ENCODE data around the gene S100A3.
"Not testable (repeated sequence)": the region's sequence is repeated elsewhere in the genome, so short reads cannot be mapped to it uniquely, and the experiment has no call there.

Gene S100A3

DNA sequence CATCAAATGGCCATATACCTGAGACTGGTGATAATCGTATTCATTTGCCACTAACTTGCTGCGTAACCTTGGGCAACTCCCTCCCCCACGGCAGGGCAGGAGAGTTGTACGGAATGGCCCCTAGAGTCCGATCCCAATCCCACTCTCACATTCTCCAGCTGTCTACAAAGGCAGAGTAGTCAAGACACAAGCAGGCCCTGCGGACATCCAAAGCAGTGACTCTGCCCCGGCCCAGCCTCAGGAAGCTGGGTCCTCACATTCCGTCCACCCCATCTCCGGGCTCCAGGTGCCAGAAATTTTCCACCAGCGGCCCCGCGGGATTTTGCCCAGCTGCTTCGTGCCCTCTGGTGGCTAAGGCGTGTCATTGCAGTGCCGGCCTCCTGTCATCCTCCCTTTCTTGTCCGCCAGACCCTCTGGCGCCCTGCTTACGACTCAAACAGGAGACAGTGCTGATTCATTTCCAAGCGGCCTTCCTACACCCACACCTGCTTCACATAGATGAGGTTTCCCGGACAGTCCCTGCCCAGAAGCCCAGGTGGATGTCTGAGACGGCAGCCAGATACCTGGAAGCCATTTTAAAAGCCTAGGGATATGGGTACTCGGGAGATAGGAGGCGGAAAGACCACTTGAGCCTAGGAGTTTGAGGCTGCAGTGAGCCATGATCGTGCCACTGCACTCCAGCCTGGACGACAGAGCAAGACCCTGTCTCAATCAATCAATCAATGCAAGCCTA is 19.5 kb upstream of the S100A3 start:
- DNase-seq: peak; percentile 86

DNA sequence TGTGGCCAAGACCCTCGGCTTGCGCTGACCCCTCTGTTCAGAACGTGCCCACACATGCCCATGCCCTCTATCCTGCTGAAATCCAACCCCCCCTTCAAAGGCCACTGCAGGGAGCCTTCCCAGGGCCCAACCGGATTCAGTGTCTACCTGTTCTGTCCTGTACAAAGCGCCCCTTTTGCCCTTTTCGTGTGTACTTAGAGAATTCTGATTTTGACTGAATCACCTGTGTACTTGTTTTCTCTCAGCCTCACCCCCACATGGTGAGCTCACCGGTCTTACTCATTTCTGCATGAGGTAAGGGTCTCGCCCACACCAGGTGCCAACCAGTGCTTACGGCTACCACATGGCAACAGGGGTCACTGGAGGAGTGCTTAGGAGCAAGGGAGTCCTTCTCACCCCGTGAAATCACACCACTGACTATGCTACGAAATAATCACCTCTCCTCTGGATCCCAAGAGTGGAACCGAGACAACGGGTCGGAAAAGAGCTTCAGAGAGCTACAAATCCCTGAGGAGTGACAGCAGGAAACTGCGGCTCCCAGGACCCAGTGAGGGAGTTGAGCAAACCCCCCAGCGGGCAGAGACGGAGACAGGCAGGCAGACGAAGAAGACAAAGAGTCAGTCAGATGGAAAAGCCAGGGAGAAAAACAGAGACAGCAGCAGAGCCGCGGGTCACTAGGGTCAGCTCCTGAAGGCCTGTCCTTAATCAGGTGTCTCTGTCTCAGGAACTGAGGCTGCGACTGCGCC is 18.7 kb upstream of the S100A3 start:
- DNase-seq: peak; percentile 52

DNA sequence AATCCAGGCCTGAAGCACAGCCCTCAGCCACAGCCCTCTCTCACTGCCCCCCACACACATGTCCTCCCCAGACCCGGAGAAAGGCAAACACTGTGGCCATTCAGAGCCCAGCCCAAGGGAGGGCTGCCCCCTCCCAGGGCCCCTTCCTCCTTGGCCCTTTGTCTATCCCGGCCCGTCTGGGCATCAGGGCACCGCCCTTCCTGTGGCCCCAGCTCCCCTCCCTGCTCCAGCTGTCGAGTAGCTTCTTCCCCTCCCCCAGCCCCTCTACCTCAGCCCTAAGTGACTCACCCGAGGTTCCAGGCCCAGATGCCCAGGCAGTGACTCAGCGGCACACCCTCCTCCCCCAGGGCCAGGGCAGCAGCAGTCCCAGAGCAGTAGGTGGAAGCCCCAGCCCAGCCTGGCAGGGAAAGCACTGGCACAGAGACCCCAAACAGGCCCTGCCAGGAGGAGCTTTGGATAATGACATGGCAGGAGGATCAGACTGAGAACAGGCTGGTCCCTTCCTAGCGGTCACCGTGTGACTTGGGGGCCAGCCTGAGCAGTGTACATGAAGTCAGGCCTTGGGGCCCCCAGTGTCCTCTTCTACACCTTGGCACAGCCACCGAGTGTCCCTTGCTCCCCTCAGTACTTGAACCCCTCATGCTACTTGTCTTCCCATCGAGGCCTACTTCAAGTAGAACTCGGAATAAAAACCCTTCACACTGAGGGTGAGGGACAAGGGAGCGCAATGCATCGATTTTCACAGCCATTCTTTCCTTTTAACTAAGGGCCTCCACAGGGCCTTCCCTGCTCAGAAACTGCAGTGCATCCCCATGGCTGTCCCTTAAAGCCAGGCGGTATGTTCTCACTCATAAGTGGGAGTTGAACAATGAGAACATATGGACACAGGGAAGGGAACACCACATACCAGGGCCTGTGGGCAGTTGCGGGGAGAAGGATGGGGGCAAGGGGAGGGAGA is 17.6 kb upstream of the S100A3 start:
- DNase-seq: peak; percentile 99

DNA sequence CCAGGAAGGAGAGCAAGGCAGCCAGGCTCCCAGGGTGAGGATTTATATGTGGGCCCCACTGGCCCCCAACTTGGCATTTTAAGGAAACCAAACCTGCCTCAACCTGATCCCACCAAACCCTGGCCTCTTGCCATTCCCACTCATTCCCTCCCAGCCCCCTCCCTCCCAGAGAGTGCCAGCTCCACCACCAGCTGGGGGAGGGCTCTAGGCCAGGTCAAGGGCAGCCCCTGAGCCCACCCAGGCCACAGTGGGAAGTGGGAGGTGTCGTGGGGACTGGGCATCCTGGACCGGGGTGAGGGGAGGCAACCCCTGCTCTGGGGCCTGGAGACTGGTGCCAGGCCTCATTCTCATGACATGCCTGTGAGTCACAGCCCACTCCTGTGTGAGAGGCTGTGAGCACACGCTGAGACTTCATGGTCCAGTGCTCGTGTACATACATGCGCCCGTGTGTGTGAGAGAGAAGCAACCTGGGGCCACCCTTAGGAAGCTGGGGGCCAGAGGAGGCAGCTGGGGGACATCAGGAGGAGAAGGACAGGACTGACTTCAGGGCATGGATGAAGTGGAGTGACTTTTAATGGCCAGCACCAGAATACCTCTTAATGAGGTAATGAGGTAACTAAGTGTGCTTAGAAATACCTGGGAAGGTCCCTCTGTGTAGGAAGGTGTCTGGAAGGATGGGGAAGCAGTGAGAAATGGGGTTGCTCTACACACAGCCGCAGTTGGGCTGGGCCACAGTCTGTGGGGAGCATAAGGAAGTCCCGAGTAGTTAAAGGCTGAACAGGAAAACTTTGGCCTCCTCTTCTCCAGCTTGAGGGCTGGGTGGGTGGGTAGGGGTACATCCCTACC is 16.7 kb upstream of the S100A3 start, which contains the start of gene S100A2:
S100A2 (minus strand) TSS at position 316 of the 846 bp plus-strand sequence. CDS start 1,967 bp downstream, outside the sequence.
- DNase-seq: peak; percentile 76

DNA sequence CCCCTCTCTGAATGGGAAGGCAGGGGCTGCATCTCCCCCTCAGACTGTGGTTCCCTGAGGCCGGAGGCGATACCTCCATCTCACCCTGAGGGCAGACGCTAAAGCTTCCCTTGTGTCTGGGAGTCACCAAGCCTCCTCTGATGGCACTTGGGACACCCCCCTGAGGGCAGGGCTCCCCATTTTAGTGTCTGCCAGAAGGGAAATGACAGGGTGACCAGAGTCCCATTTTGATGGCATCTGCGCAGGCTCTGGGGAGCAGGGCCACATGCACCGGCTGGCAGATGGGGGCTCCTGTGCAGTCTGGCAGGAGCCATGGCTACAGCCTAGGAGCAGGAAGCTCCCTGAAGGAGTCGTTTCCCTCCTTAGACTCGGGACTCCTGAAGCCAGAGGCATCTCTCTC is 14.9 kb upstream of the S100A3 start:
- DNase-seq: no peak

DNA sequence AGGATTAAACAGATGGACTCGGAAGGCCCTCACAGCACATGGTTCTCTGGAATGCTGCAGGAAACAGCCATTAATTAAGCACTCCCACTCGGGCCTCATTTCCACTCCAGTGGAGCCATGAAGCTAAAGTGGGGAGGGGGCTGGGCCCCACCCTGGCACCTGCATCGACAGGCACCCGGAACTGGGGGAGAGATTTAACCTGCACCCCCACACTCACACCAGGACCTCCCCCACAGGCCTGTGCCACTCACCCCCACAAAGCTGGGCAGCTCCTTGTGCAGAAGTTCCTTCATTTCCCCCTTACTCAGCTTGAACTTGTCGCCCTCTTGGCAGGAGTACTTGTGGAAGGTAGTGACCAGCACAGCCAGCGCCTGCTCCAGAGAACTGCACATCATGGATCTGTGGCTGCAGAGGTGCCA is 14.4 kb upstream of the S100A3 start:
- DNase-seq: peak; percentile 34

DNA sequence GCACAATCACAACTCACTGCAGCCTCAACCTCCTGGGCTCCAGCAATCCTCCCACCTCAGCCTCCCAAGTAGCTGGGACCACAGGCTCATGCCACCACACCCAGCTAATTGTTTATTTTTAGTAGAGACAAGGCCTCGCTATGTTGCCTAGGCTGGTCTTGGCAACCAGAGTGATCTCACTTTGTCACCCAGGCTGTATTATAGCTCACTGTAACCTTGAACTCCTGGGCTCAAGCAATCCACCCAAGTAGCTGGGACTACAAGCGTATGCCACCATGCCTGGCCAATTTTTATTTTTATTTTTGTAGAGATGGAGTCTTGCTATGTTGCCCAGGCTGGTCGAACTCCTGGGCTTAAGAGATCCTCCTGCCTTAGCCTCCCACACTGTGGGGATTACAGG is 13.0 kb upstream of the S100A3 start:
- DNase-seq: not testable (repeated sequence)

DNA sequence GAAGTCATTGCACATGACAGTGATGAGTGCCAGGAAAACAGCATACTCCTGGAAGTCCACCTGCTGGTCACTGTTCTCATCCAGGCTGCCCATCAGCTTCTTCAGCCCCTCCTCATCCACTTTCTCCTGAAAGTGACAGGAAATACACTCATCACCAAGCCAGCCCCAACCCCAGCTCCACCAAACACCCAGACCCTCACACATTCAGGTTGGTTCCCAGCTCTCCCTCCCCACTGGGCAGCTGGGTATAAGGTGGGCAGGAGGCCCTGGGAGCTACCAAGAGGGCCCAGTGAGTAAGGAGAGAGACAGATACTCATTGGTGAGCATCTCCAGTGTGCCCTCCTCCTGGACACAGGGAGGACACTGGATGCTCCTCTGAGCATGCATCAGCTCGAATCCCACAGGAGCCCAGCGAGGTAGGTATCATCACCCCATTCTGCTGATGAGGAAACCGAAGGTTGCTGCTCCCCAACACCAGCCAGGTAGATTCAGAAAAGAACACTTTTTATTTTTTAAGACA is 12.5 kb upstream of the S100A3 start:
- no peak for DNase-seq

DNA sequence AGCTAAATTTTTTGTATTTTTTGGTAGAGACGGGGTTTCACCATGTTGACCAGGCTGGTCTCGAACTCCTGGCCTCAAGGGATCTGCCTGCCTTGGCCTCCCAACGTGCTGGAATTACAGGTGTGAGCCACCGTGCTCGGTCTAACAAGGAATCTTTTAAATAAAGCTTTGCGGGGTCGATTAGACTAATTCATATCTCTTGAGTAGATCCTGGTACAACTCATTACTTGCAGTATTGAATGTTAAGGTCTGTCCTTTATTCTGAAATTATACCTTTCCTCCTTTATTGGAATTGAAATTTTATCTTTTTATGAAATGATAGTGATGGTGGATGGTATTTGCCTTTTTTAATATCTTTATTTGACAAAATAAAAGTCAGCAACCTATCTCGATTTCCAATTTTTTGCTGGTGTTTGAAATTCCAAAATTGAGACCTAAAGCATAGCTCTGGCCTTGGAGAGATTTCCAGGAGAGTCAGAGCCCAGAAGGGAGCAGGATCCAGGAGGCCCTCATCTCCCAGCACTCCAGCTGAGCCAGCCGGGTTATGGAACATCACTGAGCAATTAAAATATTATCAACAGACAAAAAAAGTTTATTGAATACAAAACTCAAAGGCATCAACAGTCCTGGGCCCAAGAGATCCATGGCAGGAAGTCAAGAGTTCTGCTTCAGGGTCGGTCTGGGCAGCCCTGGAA is 11.9 kb upstream of the S100A3 start:
- no peak for DNase-seq

DNA sequence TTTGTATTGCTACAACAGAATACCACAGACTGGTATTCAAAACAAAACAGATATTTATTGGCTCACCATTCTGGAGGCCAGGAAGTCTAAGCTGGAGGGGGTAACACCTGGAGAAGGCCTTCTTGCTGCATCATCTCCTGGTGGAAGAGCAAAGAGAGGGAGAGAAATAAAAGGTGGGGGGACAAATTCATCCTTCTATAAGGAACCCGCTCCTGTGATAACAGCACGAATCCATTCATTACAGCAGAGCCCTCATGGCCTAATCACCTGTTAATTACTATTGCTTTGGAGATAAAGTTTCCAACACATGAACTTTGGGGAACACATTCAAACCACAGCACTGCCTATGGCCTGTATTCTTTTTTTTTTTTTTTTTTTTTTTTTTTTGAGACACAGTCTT is 11.2 kb upstream of the S100A3 start:
- DNase-seq: no peak

DNA sequence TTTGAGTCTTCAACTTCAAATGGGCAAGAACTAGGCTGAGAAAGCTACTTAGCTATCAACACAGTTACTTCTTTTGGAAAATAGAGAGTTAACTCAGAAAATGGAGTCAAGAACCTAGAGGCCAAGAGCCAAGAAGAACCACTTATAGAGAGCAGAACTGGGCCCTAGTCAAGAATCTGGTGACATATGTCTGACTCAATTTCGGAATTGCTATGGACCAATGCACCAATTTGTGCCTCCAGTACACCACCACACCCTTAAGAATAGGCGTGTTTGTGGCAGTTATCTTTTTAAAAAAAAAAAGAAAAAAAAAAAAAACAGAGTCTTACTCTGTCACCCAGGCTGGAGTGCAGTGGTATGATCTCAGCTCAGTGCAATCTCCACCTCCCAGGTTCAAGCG is 8.8 kb upstream of the S100A3 start:
- DNase-seq: no peak

DNA sequence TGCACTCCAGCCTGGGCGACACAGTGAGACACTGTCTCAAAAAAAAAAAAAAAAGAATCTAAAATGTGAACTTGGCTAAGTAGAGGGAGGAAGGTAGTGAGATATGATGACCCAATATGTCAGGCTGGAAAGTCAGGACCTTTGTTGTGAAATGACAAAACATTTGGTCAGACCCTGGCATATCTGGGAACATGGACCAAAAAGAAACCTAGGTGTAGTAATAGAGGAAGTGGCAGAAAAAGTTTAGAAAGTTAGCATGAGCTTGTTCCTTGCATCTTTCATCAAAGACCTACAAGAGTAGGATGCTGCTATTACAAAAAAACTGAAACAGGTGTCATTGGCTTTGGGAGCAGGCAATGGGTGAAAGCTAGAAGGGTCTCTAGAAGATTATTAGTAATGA is 7.3 kb upstream of the S100A3 start:
- no peak for DNase-seq

DNA sequence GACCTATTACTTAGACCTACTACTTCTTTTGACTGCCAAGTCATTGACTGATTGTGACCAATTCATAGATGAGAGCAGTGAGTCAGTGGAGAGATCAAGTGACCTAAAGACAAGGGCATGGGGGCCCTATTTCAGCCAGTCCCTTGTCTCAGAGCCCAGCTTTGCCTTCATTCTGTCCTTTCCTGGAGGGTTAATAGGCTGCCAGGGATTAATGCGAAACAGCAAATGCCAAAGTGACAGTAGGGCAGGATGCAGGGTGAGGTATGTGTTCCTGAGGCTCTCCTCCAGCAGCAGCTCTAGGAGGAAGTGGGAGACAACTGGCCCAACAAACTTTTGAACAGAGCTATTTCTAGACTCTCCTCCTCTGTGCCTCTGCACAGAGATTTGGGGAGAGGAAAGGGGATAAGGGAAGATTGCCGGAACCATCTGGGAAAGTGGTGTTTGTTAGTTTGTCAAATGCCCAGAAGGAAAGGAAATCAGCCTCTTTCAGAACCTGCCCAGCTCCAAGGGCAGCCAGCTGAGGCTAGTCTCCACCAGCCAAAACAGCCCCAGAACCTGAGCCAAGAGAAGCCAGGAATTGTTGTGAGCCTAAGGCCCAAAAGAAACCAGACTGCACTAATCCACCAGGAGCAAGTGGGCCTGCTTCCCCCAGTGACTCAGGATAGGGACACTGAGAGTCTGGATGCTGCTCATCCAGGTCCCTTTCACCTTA is 4.9 kb upstream of the S100A3 start:
- no peak for DNase-seq

DNA sequence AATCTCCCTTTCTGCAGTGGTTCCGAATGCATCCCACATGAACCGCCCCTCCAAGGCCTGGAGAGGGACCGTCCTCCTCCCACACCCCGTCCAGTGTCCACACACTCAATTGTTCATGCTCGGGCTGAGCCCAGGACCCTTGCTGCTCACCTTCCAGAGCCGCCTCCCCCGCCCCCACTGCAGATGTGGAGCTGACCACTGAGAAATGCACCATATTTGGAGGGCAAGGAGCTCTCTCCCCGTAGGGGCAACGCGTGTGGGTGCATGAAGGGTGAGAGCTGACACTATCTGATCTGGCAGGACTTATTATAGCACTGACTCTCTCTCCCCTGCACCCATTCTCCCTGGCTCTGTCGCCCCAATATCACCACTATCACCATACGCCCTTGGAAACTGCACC is 4.0 kb upstream of the S100A3 start:
- DNase-seq: no peak

DNA sequence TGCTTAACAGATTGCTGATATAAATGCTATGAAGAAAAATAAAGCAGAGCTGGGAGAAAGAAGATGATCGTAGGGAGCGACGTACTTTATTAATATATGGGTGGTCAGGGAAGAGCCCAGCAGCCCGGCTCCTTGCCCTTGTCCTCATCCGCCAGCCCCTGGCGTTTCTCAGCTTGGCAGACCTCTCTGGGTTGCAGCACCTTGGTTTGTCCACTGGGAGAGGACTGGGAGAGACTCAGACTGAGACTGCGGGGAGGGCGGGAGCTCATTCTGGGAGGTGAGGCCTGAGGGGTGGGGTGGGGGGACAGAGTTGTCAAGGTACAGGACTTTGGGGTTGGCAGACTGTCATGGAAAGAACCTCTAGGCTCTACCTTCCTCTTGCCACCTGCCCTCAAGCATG is 3.3 kb upstream of the S100A3 start:
- DNase-seq: no peak

DNA sequence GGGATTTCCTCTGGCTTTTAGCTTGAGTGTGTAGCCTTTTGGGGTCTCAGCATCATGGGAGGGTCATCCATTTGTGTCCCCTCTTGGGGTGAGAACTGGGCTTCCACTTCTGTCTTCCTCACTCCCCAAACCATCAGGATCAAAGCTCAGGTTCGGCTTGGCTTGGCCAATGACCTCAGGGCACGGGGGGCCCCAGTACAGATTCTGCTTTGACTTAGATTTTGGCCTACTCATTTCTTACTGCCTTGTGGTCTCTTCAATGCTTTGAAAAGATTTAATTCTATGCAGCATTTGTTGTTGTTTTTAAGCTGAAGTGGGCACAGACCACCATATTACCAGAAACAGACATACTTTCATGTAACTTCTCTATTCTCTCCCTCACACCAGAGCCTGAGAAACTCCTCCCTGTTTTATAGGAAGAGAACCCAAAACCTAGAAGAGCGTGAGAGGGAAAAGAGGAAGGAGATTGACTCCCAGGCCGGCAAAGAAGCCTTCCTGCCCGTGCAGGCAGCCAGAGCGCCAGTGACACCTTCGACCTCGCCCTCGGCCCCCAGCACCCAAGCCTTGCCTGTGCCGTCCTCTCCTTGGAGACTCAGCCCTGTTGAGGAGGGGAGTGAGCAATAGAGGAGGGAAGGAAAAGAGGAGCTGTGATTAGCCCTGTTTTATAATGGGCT is 1.9 kb upstream of the S100A3 start:
- DNase-seq: no peak

DNA sequence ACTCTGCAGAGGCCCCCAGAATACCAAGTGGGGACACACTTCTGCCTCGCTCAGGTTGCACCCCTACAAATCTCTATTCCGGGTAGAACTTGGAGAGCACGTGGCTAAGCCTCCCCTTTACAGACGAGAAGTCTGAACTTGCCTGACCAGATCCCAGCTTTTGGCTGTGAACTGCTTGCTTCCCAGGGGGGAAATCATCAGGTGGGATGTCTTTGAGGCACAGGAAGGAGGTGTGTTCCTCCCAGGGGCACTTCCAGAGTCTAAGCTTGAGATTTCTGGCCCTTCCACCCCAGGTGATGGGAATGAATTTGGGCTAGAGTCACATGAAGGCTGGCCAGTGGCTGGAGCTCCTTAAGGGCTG is 1.3 kb upstream of the S100A3 start:
- no peak for DNase-seq

DNA sequence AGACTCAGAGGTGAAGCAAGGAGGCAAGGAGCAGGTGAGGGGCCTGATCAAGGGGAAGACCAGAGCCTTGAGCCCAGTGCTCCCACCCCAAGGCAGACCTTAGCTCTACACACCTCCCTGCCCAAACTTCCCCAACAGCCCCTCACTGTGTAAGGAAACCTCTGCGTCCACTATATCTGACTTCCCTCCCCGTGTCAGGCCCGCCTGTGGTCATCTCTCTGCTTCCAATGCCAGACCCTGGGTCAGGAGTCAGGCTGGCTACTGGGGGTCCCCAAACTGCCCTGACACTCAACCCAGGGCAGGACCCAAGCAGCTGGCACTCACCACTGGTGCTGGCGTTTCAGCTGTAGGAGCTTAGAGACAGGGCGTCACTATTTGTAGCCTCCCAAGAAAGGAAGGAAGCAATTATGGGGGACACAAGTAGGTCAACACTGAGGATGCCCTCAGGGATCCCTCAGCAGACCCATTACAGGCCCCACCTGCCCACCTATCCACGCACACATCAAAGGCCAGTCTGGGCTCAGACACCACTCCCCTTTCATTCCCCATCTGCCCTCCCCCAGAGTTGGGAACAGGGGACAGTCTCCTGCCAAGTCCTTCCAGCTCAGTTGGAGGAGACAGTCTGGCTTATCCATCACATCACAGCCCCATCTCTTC is 811 bp upstream of the S100A3 start:
- DNase-seq: no peak

Measured in DMS 273 treated with DMSO at 0.1 percent for 48 hours (cell line).